Choroid plexus epithelial cell (primary cell): ENCODE data around the gene PHAX.
"Not testable (repeated sequence)": the region's sequence is repeated elsewhere in the genome, so short reads cannot be mapped to it uniquely, and the experiment has no call there.

ENCODE experiments used
- DNase-seq: peaks from one replicate; pipeline ENCODE4 v3.0.0-alpha.2; 2010; ENCODE audit warnings: low read depth
- H3K4me3 ChIP-seq: 2 replicates; pipeline ENCODE4 v1.5.1; 2011; ENCODE audit warnings: low read depth, mild to moderate bottlenecking, control low read depth, low read length, moderate library complexity
- TF ChIP-seq, protein P1 (sequence below): conservative IDR thresholded peaks from 2 replicates; pipeline ENCODE4 v1.5.1; 2011; ENCODE audit warnings: low read depth, mild to moderate bottlenecking, control low read depth, inconsistent platforms, low read length, moderate library complexity

PHAX gene

DNA sequence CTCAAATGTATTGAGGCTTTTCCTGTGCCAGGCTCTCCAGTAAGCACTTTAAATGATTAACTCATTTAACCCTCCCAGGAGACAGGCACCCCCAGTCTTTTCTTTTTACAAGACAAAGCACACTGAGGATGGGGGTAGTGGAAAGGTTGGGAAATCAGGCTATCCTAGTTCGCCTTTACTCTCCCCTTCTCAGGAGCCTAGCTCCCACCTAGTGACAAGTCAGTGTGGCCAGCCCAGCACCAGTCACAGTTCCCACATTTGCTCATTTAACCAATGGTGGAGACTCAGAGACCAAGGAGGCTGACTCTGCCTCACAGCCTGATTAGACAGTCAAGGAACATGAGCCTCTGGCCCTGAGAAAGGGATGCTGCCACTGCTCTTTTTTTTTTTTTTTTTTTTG lies 9.2 kb upstream of the PHAX start:
- no peak for DNase-seq
- TF ChIP-seq, protein P1, sequence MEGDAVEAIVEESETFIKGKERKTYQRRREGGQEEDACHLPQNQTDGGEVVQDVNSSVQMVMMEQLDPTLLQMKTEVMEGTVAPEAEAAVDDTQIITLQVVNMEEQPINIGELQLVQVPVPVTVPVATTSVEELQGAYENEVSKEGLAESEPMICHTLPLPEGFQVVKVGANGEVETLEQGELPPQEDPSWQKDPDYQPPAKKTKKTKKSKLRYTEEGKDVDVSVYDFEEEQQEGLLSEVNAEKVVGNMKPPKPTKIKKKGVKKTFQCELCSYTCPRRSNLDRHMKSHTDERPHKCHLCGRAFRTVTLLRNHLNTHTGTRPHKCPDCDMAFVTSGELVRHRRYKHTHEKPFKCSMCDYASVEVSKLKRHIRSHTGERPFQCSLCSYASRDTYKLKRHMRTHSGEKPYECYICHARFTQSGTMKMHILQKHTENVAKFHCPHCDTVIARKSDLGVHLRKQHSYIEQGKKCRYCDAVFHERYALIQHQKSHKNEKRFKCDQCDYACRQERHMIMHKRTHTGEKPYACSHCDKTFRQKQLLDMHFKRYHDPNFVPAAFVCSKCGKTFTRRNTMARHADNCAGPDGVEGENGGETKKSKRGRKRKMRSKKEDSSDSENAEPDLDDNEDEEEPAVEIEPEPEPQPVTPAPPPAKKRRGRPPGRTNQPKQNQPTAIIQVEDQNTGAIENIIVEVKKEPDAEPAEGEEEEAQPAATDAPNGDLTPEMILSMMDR: no peak

DNA sequence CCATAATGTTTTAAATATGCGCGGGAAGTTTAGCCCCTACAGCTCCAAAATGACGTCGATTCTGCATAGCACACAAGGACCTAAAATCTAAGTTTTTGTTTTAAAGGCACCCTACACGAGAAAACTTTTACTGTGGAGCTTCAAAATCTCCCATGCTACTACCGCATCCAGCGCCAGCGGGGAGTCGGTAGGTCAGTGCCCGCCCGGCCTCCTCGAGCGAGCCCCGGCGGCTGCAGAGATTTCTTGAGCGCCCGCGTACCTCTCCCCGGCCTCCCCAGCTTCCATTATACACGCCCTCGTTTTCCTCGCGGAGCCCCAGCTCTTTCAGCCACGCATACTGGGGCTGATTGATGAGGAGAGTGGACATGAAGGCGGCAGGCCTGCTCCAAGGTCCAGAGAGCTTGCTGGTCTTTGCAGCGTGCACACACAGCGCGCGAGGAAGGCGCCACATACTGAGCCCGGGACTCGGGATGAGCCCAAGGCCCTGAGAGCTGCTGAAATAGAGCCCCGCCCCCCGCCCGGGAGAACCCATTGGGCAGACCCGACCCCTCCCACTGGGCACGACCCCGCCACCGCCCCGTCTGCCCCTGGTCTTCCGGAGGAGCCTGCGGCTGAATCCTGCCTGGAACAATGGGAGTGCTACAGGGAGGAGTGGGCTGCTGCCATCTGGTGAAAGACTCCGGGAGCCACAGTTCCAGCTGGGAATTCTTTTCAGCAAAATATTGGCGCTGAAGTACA lies 5.8 kb upstream of the PHAX start, which contains the start of gene ALDH7A1:
Gene ALDH7A1 (minus strand): TSS at position 472 of the 738 bp plus-strand sequence. CDS start 21 bp downstream, at position 451.
- DNase-seq: peak; percentile 88
- TF ChIP-seq, protein P1: peak; percentile 59
- H3K4me3 ChIP-seq: peak within 1 kb of the TSS; percentile 76

More for the DNA sequence above, 9.2 kb upstream of the PHAX start:
- no peak overlapping the region for H3K4me3 ChIP-seq

DNA sequence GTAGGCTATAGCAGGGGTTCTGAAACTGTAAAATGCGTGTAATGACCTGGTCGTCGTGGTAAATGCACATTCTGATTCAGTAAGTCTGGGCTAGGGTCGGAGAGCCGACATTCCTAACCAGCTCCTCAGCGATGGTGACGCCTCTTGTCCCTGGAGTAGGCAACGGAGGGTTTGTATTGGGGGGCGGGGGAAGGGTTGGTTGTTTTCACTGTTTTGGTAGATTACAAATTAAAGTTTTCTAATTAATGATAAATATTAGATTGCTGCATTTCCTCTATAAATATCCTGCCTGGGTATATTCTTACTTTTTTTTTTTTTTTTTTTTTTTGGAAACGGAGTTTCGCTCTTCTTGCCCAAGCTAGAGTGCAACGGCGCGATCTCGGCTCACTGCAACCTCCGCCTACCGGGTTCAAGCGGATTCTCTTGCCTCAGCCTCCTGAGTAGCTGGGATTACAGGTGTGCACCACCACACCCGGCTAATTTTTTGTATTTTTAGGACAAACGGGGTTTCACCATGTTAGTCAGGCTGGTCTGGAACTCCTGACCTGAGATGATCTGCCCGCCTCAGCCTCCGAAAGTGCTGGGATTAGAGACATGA lies 5.2 kb upstream of the PHAX start:
- DNase-seq: no peak
- H3K4me3 ChIP-seq: peak overlapping the region; percentile 76
- TF ChIP-seq, protein P1: no peak

DNA sequence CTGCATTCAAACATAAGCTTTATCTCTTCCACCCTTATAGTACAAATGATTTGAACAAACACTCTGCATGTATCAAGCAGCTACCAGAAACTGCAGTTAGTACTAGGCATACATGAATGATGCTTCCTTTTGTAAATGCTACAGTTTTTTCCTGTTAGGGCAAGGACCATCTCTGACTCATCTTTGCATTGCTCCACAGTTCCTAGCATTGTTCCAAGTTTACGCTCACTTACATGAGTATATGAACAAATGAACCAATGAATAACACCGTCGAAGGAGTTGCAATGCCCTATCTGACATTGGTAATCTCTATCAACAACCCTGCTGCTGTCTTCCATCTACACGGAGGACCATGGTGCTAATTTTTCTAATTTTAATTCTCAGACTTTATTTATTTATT lies 3.6 kb upstream of the PHAX start:
- no peak overlapping the region for H3K4me3 ChIP-seq
- peak; percentile 87 for DNase-seq
- TF ChIP-seq, protein P1: no peak

DNA sequence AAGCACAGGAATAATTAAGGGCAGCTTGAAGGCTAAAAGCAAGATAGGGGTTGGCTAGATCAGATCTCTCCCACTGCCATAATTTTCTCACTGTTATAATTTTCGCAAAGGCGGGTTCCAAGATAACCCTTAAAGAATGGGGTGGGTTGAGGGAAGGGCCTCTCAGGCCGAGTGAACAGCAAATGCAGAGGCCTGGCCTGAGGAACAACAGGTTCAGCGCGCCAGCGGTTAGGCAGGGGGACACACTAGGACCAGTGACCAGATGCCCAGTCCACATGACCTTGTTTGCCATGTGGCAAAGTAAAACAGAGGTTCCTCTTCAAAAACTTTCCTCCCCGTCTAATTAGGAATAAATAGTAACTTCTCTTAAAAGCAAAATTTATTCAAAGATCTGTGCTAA lies 1.2 kb upstream of the PHAX start:
- no peak for DNase-seq
- TF ChIP-seq, protein P1: no peak
- H3K4me3 ChIP-seq: no peak overlapping the region

DNA sequence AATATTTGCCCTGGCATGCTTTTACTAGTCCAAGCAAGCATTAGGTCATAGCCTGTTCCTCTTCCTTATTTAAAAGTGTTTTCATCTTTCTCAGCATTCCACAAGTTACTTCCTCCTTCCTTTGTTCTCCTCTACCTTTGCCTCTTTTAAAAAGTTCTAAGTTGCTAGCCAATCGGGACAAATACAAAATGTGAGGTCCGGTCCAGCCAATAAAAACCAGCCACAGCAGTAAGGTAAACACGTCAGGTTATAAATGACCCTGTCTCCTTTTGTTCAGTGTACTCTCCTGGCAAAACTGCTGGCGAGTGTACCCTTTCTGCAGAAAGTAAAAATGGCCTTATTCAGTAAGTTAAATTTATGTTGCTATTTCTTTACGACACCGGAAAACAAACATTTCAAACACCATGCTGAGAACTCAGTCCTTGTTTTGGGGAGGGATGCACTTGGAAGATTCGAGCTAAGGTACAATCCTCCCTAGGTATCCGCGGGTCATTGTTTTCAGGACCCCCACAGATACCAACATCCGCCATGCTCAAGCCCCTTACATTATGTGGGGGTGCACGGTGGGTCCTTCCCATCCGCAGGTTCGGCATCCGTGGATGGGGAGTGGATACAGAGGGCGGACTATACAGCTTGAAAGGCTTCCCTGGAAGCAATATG lies 646 bp upstream of the PHAX start:
- H3K4me3 ChIP-seq: peak overlapping the region; percentile 100
- not testable (repeated sequence) for DNase-seq

DNA sequence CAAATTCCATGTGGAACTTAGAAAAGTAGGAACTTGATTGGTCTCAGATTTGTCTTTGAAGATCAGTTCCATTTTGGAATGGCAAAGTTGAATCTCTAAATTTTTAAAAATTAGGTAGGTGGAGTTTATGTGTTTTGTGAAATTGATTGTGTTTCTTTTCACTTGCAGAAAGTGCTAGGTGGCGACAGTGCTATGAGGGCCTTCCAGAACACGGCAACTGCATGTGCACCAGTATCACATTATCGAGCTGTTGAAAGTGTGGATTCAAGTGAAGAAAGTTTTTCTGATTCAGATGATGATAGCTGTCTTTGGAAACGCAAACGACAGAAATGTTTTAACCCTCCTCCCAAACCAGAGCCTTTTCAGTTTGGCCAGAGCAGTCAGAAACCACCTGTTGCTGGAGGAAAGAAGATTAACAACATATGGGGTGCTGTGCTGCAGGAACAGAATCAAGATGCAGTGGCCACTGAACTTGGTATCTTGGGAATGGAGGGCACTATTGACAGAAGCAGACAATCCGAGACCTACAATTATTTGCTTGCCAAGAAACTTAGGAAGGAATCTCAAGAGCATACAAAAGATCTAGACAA lies 2.8 kb downstream of the PHAX start:
- DNase-seq: no peak
- no peak overlapping the region for H3K4me3 ChIP-seq
- TF ChIP-seq, protein P1: no peak
